Vagina (tissue), 2 donors: Measurements from ENCODE around the gene GRK3.

Experiments
- CTCF ChIP-seq, 3 experiments: fragments of 450-650 bp in 2 of 3; fragments of 200-600 bp in 1 of 3; sonication (generic) in 1 of 3; IDR thresholded peaks; one replicate each; pipeline ENCODE4 v1.5.1; 2017 to 2019; ENCODE audit warnings: antibody characterized with exemption in 3 of 3, mild to moderate bottlenecking in 2 of 3, moderate library complexity in 2 of 3
- POLR2A ChIP-seq, 2 donors: fragments of 450-650 bp; IDR thresholded peaks; one replicate each; pipeline ENCODE4 v1.6.1; 2017; ENCODE audit warnings: antibody characterized with exemption in 2 of 2, mild to moderate bottlenecking in 2 of 2, moderate library complexity in 2 of 2

GRCh38 chr22:25670070-25670461 lies 105.6 kb downstream of the GRK3 start:
- TF ChIP-seq POLR2A (IDR thresholded peaks at IDR 0.05), result no peak
- no peak for TF ChIP-seq CTCF (IDR thresholded peaks at IDR 0.05)
